ENCODE results near the gene PREX1. TPM values are rescaled to one million over a fixed set of nuclear protein-coding genes. Genes with fewer than 3 reads are reported as not detected.
"Not testable (repeated sequence)": the region's sequence is repeated elsewhere in the genome, so short reads cannot be mapped to it uniquely, and the experiment has no call there.

The PREX1 gene
- total RNA-seq, 1 donor from 2014 or later, result 80.3 TPM

- H3K9me3 Mint-ChIP-seq, result peaks cover 17% of the 10 kb centered on the region
- peaks cover 23% of the 10 kb centered on the region for H3K4me1 Mint-ChIP-seq (ENCODE audit: low read depth)
- peaks cover 6% of the 10 kb centered on the region for H3K36me3 Mint-ChIP-seq (ENCODE audit: low read depth)
- no peaks in the 10 kb centered on the region for H3K27me3 Mint-ChIP-seq (ENCODE audit: low read depth)
- no peak for DNase-seq (ENCODE audit: low spot score)
- H3K4me3 Mint-ChIP-seq (ENCODE audit: low read depth), result no peak overlapping the region
- peak overlapping the region; percentile 88 for H3K27ac Mint-ChIP-seq
- intact Hi-C loops (cut with micrococcal nuclease), result no loop called here
Measured at GRCh38 chr20:48855046-48855445, 27.2 kb upstream of the PREX1 start.

GRCh38 chr20:48852609-48853008, 24.8 kb upstream of the PREX1 start:
- DNase-seq (ENCODE audit: low spot score), result no peak
- no peak overlapping the region for H3K27ac Mint-ChIP-seq
- peaks cover 2% of the 10 kb centered on the region for H3K27me3 Mint-ChIP-seq (ENCODE audit: low read depth)
- no peak overlapping the region for H3K4me3 Mint-ChIP-seq (ENCODE audit: low read depth)
- H3K9me3 Mint-ChIP-seq, result peaks cover 17% of the 10 kb centered on the region
- peaks cover 6% of the 10 kb centered on the region for H3K36me3 Mint-ChIP-seq (ENCODE audit: low read depth)
- peaks cover 21% of the 10 kb centered on the region for H3K4me1 Mint-ChIP-seq (ENCODE audit: low read depth)
- intact Hi-C loops (cut with micrococcal nuclease), result no loop called here

GRCh38 chr20:48851579-48851978, 23.8 kb upstream of the PREX1 start:
- DNase-seq (ENCODE audit: low spot score), result no peak
- Mint-ChIP-seq H3K4me1 (ENCODE audit: low read depth) (peaks cover 30% of the 10 kb centered on the region), H3K9me3 (peaks cover 17% of the 10 kb centered on the region), H3K4me3 (ENCODE audit: low read depth) (no peak overlapping the region), H3K27ac (no peak overlapping the region), H3K27me3 (ENCODE audit: low read depth) (peaks cover 2% of the 10 kb centered on the region), H3K36me3 (ENCODE audit: low read depth) (peaks cover 6% of the 10 kb centered on the region)
- intact Hi-C loops (cut with micrococcal nuclease), result no loop called here

- no peak for DNase-seq (ENCODE audit: low spot score)
- Mint-ChIP-seq H3K36me3 (ENCODE audit: low read depth) (peaks cover 6% of the 10 kb centered on the region), H3K27me3 (ENCODE audit: low read depth) (peaks cover 2% of the 10 kb centered on the region), H3K27ac (no peak overlapping the region), H3K4me3 (ENCODE audit: low read depth) (no peak overlapping the region), H3K4me1 (ENCODE audit: low read depth) (peaks cover 34% of the 10 kb centered on the region), H3K9me3 (peaks cover 17% of the 10 kb centered on the region)
- intact Hi-C loops (cut with micrococcal nuclease), result no loop called here
Measured at GRCh38 chr20:48850977-48851299, 23.1 kb upstream of the PREX1 start.

GRCh38 chr20:48850257-48850976, 22.6 kb upstream of the PREX1 start:
- H3K27ac Mint-ChIP-seq, result no peak overlapping the region
- peaks cover 2% of the 10 kb centered on the region for H3K27me3 Mint-ChIP-seq (ENCODE audit: low read depth)
- no peak for DNase-seq (ENCODE audit: low spot score)
- H3K4me3 Mint-ChIP-seq (ENCODE audit: low read depth), result no peak overlapping the region
- intact Hi-C loops (cut with micrococcal nuclease), result no loop called here
- peaks cover 36% of the 10 kb centered on the region for H3K4me1 Mint-ChIP-seq (ENCODE audit: low read depth)
- peaks cover 6% of the 10 kb centered on the region for H3K36me3 Mint-ChIP-seq (ENCODE audit: low read depth)
- H3K9me3 Mint-ChIP-seq, result peaks cover 17% of the 10 kb centered on the region

GRCh38 chr20:48849779-48850178, 22.0 kb upstream of the PREX1 start:
- intact Hi-C loops (cut with micrococcal nuclease), result no loop called here
- no peak overlapping the region for H3K4me3 Mint-ChIP-seq (ENCODE audit: low read depth)
- peaks cover 2% of the 10 kb centered on the region for H3K27me3 Mint-ChIP-seq (ENCODE audit: low read depth)
- peaks cover 17% of the 10 kb centered on the region for H3K9me3 Mint-ChIP-seq
- no peak for DNase-seq (ENCODE audit: low spot score)
- no peak overlapping the region for H3K27ac Mint-ChIP-seq
- H3K4me1 Mint-ChIP-seq (ENCODE audit: low read depth), result peaks cover 34% of the 10 kb centered on the region
- H3K36me3 Mint-ChIP-seq (ENCODE audit: low read depth), result peaks cover 6% of the 10 kb centered on the region

GRCh38 chr20:48849299-48849698, 21.5 kb upstream of the PREX1 start:
- intact Hi-C loops (cut with micrococcal nuclease), result no loop called here
- no peak overlapping the region for H3K4me3 Mint-ChIP-seq (ENCODE audit: low read depth)
- no peak overlapping the region for H3K27ac Mint-ChIP-seq
- H3K27me3 Mint-ChIP-seq (ENCODE audit: low read depth), result peaks cover 4% of the 10 kb centered on the region
- DNase-seq (ENCODE audit: low spot score), result no peak
- peaks cover 17% of the 10 kb centered on the region for H3K9me3 Mint-ChIP-seq
- peaks cover 6% of the 10 kb centered on the region for H3K36me3 Mint-ChIP-seq (ENCODE audit: low read depth)
- peaks cover 30% of the 10 kb centered on the region for H3K4me1 Mint-ChIP-seq (ENCODE audit: low read depth)

- Mint-ChIP-seq H3K27me3 (ENCODE audit: low read depth) (peaks cover 9% of the 10 kb centered on the region), H3K27ac (peak overlapping the region; percentile 93), H3K9me3 (peaks cover 3% of the 10 kb centered on the region), H3K4me1 (ENCODE audit: low read depth) (peaks cover 25% of the 10 kb centered on the region), H3K36me3 (ENCODE audit: low read depth) (peaks cover 4% of the 10 kb centered on the region), H3K4me3 (ENCODE audit: low read depth) (no peak overlapping the region)
- DNase-seq (ENCODE audit: low spot score), result no peak
- intact Hi-C loops (cut with micrococcal nuclease), result loop anchor here (1.0 kb wide), 3 partner anchors 23 to 78 kb away; no protein-coding TSS in a partner anchor
Measured at GRCh38 chr20:48847498-48848205, 19.9 kb upstream of the PREX1 start.

- DNase-seq (ENCODE audit: low spot score), result no peak
Measured at GRCh38 chr20:48846516-48847492, 19.0 kb upstream of the PREX1 start.

GRCh38 chr20:48845721-48846306, 18.0 kb upstream of the PREX1 start:
- Mint-ChIP-seq H3K4me1 (ENCODE audit: low read depth) (peaks cover 27% of the 10 kb centered on the region), H3K36me3 (ENCODE audit: low read depth) (no peaks in the 10 kb centered on the region), H3K27me3 (ENCODE audit: low read depth) (peaks cover 14% of the 10 kb centered on the region), H3K9me3 (no peaks in the 10 kb centered on the region), H3K4me3 (ENCODE audit: low read depth) (no peak overlapping the region), H3K27ac (peak overlapping the region; percentile 93)
- DNase-seq (ENCODE audit: low spot score), result no peak
- intact Hi-C loops (cut with micrococcal nuclease), result no loop called here

More at GRCh38 chr20:48846516-48847492, 19.0 kb upstream of the PREX1 start:
- intact Hi-C loops (cut with micrococcal nuclease), result loop anchor here (1.0 kb wide), 3 partner anchors 23 to 78 kb away; no protein-coding TSS in a partner anchor
- peak overlapping the region; percentile 93 for H3K27ac Mint-ChIP-seq
- H3K27me3 Mint-ChIP-seq (ENCODE audit: low read depth), result peaks cover 14% of the 10 kb centered on the region
- no peak overlapping the region for H3K4me3 Mint-ChIP-seq (ENCODE audit: low read depth)
- H3K9me3 Mint-ChIP-seq, result no peaks in the 10 kb centered on the region
- H3K4me1 Mint-ChIP-seq (ENCODE audit: low read depth), result peaks cover 27% of the 10 kb centered on the region
- H3K36me3 Mint-ChIP-seq (ENCODE audit: low read depth), result no peaks in the 10 kb centered on the region

- no peaks in the 10 kb centered on the region for H3K9me3 Mint-ChIP-seq
Measured at GRCh38 chr20:48844996-48845395, 17.2 kb upstream of the PREX1 start.

GRCh38 chr20:48843896-48844295, 16.1 kb upstream of the PREX1 start:
- H3K4me3 Mint-ChIP-seq (ENCODE audit: low read depth); intact Hi-C loops (cut with micrococcal nuclease); H3K36me3 Mint-ChIP-seq (ENCODE audit: low read depth); H3K9me3 Mint-ChIP-seq; H3K27ac Mint-ChIP-seq; DNase-seq (ENCODE audit: low spot score): not testable (repeated sequence)
- Mint-ChIP-seq H3K4me1 (ENCODE audit: low read depth) (peaks cover 30% of the 10 kb centered on the region), H3K27me3 (ENCODE audit: low read depth) (peaks cover 16% of the 10 kb centered on the region)

More at GRCh38 chr20:48844996-48845395, 17.2 kb upstream of the PREX1 start:
- H3K36me3 Mint-ChIP-seq (ENCODE audit: low read depth), result no peaks in the 10 kb centered on the region
- H3K4me1 Mint-ChIP-seq (ENCODE audit: low read depth), result peaks cover 27% of the 10 kb centered on the region
- H3K4me3 Mint-ChIP-seq (ENCODE audit: low read depth), result no peak overlapping the region
- intact Hi-C loops (cut with micrococcal nuclease), result no loop called here
- peaks cover 14% of the 10 kb centered on the region for H3K27me3 Mint-ChIP-seq (ENCODE audit: low read depth)
- no peak for DNase-seq (ENCODE audit: low spot score)
- peak overlapping the region; percentile 10 for H3K27ac Mint-ChIP-seq

All from activated T-helper 2 cell treated with anti-CD3 and anti-CD28 coated beads, Interferon-gamma antibody, Interleukin-2, Interleukin-4, amounts not matched to agents 10 μg/mL and 5 μg/mL and 100 μg/mL, durations not matched to agents 14 hours and 24 hours and 36 hours (primary cell).